ELF-1 (cell line): ENCODE measurements around the gene NUDT13.
"Not testable (repeated sequence)": the region's sequence is repeated elsewhere in the genome, so short reads cannot be mapped to it uniquely, and the experiment has no call there.

Experiments used
- DNase-seq: peaks from one replicate; pipeline ENCODE4 v3.0.0-alpha.2; 2016; ENCODE audit warnings: low read depth, low spot score

The NUDT13 gene

GRCh38 chr10:73099141-73099540 lies 11.1 kb upstream of the NUDT13 start:
- DNase-seq, result no peak

- no peak for DNase-seq
Measured at GRCh38 chr10:73106301-73106700, 4.0 kb upstream of the NUDT13 start.

GRCh38 chr10:73109248-73109652 lies 1.0 kb upstream of the NUDT13 start:
- not testable (repeated sequence) for DNase-seq

GRCh38 chr10:73112032-73112431 lies 1.8 kb downstream of the NUDT13 start:
- DNase-seq, result not testable (repeated sequence)

GRCh38 chr10:73113551-73113950 lies 3.3 kb downstream of the NUDT13 start:
- no peak for DNase-seq

GRCh38 chr10:73116017-73116416 lies 5.8 kb downstream of the NUDT13 start:
- DNase-seq, result no peak

- peak; percentile 18 for DNase-seq
Measured at GRCh38 chr10:73117976-73118743, 7.9 kb downstream of the NUDT13 start.

GRCh38 chr10:73119457-73119856 lies 9.2 kb downstream of the NUDT13 start:
- DNase-seq, result no peak

- DNase-seq, result no peak
Measured at GRCh38 chr10:73119952-73120351, 9.7 kb downstream of the NUDT13 start.

- DNase-seq, result no peak
Measured at GRCh38 chr10:73126343-73126742, 16.1 kb downstream of the NUDT13 start.

- DNase-seq, result no peak
Measured at GRCh38 chr10:73131301-73131700, 21.0 kb downstream of the NUDT13 start.

- no peak for DNase-seq
Measured at GRCh38 chr10:73131913-73132686, 21.8 kb downstream of the NUDT13 start.

- no peak for DNase-seq
Measured at GRCh38 chr10:73134727-73135126, 24.5 kb downstream of the NUDT13 start.

GRCh38 chr10:73136627-73137026 lies 26.4 kb downstream of the NUDT13 start:
- no peak for DNase-seq

- DNase-seq, result no peak
Measured at GRCh38 chr10:73139251-73139650, 29.0 kb downstream of the NUDT13 start.

GRCh38 chr10:73141603-73142002 lies 31.3 kb downstream of the NUDT13 start:
- no peak for DNase-seq

- not testable (repeated sequence) for DNase-seq
Measured at GRCh38 chr10:73150633-73151413, 40.6 kb downstream of the NUDT13 start.

- no peak for DNase-seq
Measured at GRCh38 chr10:73152009-73152408, 41.8 kb downstream of the NUDT13 start.

- DNase-seq, result no peak
Measured at GRCh38 chr10:73156054-73156453, 45.8 kb downstream of the NUDT13 start.

GRCh38 chr10:73159038-73159648 lies 48.9 kb downstream of the NUDT13 start:
- DNase-seq, result peak; percentile 34

- no peak for DNase-seq
Measured at GRCh38 chr10:73161079-73161478, 50.8 kb downstream of the NUDT13 start.

- no peak for DNase-seq
Measured at GRCh38 chr10:73161662-73162061, 51.4 kb downstream of the NUDT13 start.
